GOT3 (cell line): Measurements from ENCODE around the gene PTP4A2.

Source experiments
- DNase-seq: peaks from one replicate; lab custom pipeline; 2025; ENCODE audit warnings: mixed read lengths; lab: John Stamatoyannopoulos, UW

The PTP4A2 gene

GRCh38 chr1:31886866-31887265, 51.3 kb downstream of the PTP4A2 start:
- DNase-seq = no peak

GRCh38 chr1:31885851-31886250, 52.3 kb downstream of the PTP4A2 start:
- no peak for DNase-seq

GRCh38 chr1:31883357-31883942, 54.7 kb downstream of the PTP4A2 start:
- DNase-seq = no peak

GRCh38 chr1:31881688-31882000, 56.5 kb downstream of the PTP4A2 start:
- DNase-seq = no peak

- DNase-seq = no peak
Measured at GRCh38 chr1:31880957-31881687, 57.0 kb downstream of the PTP4A2 start.

DNA sequence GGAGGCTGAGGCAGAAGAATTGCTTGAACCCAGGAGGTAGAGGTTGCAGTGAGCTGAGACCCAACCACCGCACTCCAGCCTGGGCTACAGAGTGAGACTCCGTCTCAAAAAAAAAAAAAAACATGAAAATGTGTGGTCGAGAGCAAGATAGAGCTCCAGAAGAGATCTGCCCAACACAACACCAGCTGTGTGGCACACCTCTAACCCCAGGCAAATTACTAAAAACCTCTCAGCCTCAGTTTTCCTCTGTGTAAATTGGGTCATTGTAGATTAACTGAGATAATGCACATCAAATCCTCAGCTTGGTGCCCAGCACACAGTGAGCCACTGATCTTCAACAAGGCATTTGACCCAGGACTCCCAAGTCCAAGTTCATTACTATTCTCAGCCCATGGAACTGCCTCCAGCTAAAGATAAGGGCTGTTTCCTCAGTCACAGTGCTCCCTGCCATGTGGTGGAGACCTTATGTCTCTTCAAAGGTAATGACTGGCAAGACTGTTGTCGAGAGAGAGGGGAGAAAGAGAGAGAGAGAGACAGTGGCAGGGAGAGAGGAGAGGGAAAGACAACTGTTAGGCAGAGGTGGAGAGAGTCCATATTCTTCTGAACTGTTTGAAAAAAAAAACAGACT, 58.1 kb downstream of the PTP4A2 start:
- no peak for DNase-seq

- DNase-seq = no peak
Measured at GRCh38 chr1:31878058-31878457, 60.1 kb downstream of the PTP4A2 start.

DNA sequence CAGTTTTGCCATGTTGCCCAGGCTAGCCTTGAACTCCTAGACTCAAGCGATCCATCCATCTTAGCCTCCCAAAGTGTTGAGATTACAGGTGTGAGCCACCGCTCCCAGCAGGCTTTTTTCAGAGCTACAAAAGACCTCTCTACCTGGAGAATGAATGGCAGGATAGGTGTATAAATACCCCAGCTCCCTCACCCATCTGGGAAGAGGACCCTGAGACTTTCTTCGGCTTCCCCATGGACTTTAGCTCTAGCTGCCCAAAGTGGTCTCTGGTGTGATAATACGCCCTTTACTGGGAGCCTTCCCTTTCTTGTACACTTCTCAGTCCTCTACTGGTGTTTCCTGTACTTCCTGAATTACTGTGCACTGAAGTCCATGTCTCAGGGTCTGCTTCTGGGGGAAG, 60.6 kb downstream of the PTP4A2 start:
- DNase-seq = no peak

- DNase-seq = no peak
Measured at GRCh38 chr1:31875636-31876236, 62.4 kb downstream of the PTP4A2 start.

GRCh38 chr1:31874942-31875341, 63.2 kb downstream of the PTP4A2 start:
- DNase-seq = no peak

- no peak for DNase-seq
Measured at GRCh38 chr1:31872658-31873636, 65.2 kb downstream of the PTP4A2 start.

- DNase-seq = no peak
Measured at GRCh38 chr1:31871703-31872102, 66.5 kb downstream of the PTP4A2 start.

- no peak for DNase-seq
Measured at GRCh38 chr1:31870086-31870736, 68.0 kb downstream of the PTP4A2 start.

GRCh38 chr1:31869449-31869848, 68.7 kb downstream of the PTP4A2 start:
- no peak for DNase-seq

- no peak for DNase-seq
Measured at GRCh38 chr1:31868862-31869261, 69.3 kb downstream of the PTP4A2 start.

DNA sequence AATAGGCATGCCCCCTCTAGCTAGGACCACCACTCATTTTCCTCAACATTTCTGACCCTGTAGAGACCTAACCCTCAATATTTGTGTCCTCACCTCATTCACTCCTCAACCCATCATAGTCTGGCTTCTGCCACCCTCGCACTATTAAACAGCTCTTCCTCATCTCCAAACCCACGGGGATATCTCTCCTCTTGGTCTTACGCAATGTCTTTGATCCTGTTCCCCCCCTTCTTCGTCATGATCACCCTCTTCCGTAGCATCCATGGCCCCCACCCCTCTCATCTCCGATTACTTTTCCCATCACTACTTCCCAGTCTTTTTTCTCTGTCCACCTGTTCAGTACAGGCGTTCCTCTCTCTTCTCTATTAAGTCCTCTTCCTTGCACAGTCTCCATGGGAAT, 70.6 kb downstream of the PTP4A2 start:
- no peak for DNase-seq

DNA sequence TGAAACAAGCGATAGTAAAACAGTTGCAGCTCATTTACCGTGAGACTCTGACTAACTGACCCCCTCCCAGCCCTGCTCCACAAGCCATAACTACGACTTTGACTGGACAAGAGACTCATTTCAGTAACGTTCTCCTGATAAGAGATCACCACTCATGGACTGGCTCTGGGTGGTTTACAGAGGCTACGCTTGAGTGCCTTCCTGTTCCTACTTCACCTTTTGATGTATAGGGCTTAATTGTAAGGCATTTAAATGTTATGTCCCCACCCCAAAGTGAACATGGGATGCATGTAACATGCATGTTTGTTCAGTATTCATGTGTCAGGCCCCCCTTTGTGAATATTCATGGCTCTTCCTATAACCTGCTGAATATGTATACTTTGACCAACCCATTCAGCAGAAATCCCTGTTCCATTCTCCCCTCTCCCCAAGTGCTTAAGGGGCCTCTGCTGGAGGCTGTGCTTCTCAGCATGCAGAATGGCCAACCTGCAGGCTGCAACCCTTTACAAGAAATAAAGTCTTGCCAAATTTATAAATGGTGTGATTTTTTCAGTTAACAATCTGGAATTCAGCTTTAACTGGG, 71.6 kb downstream of the PTP4A2 start:
- DNase-seq = no peak

GRCh38 chr1:31865728-31866449, 72.3 kb downstream of the PTP4A2 start:
- DNase-seq = no peak

- no peak for DNase-seq
Measured at GRCh38 chr1:31862071-31862470, 76.1 kb downstream of the PTP4A2 start.

DNA sequence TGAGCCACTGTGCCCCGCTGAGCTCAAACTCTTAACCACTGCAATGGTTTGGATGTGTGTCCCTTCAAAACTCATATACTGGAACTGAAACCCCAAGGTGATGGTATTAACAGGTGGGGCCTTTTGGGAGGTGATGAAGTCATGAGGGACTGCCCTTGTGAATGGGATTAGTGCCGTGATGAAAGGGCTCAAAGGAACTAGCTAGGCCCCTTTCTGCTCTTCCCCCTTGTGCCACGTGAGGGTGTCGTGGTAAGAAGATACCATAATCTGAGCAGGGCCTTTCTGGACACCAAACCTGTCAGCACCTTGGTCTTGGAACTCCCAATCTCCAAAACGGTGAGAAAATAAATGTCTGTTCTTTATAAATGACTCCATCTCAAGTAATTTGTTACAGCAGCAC, 76.8 kb downstream of the PTP4A2 start:
- no peak for DNase-seq
